HL-60 (cell line): ENCODE measurements around the gene USH1C.

Source experiments
- GABPA ChIP-seq: IDR thresholded peaks from 2 replicates; pipeline ENCODE4 v1.6.1; 2012; ENCODE audit warnings: low read depth
- POLR2AphosphoS5 ChIP-seq: IDR thresholded peaks from 2 replicates; pipeline ENCODE4 v1.6.1; 2012; ENCODE audit warnings: low read depth
- TF ChIP-seq, protein P1 (sequence below): IDR thresholded peaks from one replicate; pipeline ENCODE4 v1.5.1; 2011; ENCODE audit warnings: low read length, control low read depth, inconsistent platforms; ENCODE audit not compliant: insufficient read depth
- TF ChIP-seq, protein P2 (sequence below): IDR thresholded peaks from 2 replicates; pipeline ENCODE4 v1.6.1; 2012; ENCODE audit warnings: low read depth; ENCODE audit not compliant: insufficient replicate concordance

DNA sequence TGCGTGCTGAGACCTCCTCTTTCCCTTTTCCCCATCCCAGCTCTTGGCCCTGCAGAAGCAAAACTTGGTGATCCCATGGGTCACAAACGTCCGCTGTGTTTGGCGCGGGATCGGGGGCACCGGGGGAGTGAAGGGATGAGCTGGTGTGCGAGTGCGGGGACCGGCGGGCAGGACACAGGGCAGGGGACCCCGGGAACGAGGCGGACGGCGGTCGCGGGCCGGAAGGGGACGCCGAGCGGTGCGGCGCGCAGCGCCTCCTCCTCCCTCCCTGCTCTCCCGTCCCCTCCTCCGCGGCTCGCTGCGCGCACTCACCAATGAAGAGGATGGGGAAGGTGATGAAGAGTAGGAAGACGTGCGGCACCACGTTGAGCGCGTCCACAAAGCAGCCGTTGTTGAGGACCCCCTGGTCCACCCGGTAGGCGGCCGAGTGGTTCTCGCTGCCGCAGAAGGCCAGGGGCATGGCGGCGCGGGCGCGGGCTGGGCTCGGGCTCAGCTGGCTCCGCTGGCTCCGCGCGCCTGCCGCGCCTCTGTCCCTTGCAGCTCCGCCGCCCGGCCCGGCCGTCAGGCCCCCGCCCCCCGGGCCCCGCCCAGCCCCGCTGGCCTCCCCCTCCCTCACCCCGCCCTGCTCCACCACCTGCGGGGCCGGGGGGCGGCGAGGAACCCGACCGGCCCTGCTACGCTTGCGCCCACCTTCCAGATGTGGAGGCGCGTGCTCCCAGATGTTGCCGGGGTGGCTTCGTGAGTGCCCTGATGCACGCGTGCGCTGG lies 67.7 kb downstream of the USH1C start, which contains the start of gene ABCC8:
- TF ChIP-seq, protein P1, sequence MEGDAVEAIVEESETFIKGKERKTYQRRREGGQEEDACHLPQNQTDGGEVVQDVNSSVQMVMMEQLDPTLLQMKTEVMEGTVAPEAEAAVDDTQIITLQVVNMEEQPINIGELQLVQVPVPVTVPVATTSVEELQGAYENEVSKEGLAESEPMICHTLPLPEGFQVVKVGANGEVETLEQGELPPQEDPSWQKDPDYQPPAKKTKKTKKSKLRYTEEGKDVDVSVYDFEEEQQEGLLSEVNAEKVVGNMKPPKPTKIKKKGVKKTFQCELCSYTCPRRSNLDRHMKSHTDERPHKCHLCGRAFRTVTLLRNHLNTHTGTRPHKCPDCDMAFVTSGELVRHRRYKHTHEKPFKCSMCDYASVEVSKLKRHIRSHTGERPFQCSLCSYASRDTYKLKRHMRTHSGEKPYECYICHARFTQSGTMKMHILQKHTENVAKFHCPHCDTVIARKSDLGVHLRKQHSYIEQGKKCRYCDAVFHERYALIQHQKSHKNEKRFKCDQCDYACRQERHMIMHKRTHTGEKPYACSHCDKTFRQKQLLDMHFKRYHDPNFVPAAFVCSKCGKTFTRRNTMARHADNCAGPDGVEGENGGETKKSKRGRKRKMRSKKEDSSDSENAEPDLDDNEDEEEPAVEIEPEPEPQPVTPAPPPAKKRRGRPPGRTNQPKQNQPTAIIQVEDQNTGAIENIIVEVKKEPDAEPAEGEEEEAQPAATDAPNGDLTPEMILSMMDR, result no peak
- TF ChIP-seq POLR2AphosphoS5 (no peak), GABPA (no peak)
- TF ChIP-seq, protein P2, sequence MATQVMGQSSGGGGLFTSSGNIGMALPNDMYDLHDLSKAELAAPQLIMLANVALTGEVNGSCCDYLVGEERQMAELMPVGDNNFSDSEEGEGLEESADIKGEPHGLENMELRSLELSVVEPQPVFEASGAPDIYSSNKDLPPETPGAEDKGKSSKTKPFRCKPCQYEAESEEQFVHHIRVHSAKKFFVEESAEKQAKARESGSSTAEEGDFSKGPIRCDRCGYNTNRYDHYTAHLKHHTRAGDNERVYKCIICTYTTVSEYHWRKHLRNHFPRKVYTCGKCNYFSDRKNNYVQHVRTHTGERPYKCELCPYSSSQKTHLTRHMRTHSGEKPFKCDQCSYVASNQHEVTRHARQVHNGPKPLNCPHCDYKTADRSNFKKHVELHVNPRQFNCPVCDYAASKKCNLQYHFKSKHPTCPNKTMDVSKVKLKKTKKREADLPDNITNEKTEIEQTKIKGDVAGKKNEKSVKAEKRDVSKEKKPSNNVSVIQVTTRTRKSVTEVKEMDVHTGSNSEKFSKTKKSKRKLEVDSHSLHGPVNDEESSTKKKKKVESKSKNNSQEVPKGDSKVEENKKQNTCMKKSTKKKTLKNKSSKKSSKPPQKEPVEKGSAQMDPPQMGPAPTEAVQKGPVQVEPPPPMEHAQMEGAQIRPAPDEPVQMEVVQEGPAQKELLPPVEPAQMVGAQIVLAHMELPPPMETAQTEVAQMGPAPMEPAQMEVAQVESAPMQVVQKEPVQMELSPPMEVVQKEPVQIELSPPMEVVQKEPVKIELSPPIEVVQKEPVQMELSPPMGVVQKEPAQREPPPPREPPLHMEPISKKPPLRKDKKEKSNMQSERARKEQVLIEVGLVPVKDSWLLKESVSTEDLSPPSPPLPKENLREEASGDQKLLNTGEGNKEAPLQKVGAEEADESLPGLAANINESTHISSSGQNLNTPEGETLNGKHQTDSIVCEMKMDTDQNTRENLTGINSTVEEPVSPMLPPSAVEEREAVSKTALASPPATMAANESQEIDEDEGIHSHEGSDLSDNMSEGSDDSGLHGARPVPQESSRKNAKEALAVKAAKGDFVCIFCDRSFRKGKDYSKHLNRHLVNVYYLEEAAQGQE, result no peak
